Measurements from ENCODE around the gene MTMR3.

Gene MTMR3

GRCh38 chr22:30002861-30003486 lies 120.0 kb downstream of the MTMR3 start:
- no peak for DNase-seq (ENCODE audit: low spot score)

- no peak for DNase-seq (ENCODE audit: low spot score)
Observed at GRCh38 chr22:30004101-30004500, 121.1 kb downstream of the MTMR3 start.

GRCh38 chr22:30004694-30005093 lies 121.7 kb downstream of the MTMR3 start:
- no peak for DNase-seq (ENCODE audit: low spot score)

GRCh38 chr22:30005213-30005857 lies 122.4 kb downstream of the MTMR3 start:
- DNase-seq (ENCODE audit: low spot score), result peak; percentile 52

- no peak for DNase-seq (ENCODE audit: low spot score)
Observed at GRCh38 chr22:30007361-30007760, 124.4 kb downstream of the MTMR3 start.

- no peak for DNase-seq (ENCODE audit: low spot score)
Observed at GRCh38 chr22:30008401-30008800, 125.4 kb downstream of the MTMR3 start.

- DNase-seq (ENCODE audit: low spot score), result no peak
Observed at GRCh38 chr22:30009478-30009877, 126.5 kb downstream of the MTMR3 start.

GRCh38 chr22:30010789-30011405 lies 127.9 kb downstream of the MTMR3 start:
- no peak for DNase-seq (ENCODE audit: low spot score)

GRCh38 chr22:30013201-30013600 lies 130.2 kb downstream of the MTMR3 start:
- DNase-seq (ENCODE audit: low spot score), result no peak

GRCh38 chr22:30014244-30014643 lies 131.3 kb downstream of the MTMR3 start:
- peak; percentile 30 for DNase-seq (ENCODE audit: low spot score)

GRCh38 chr22:30015229-30015797 lies 132.3 kb downstream of the MTMR3 start:
- DNase-seq (ENCODE audit: low spot score), result no peak

- no peak for DNase-seq (ENCODE audit: low spot score)
Observed at GRCh38 chr22:30015846-30016245, 132.9 kb downstream of the MTMR3 start.

GRCh38 chr22:30016596-30016995 lies 133.6 kb downstream of the MTMR3 start:
- no peak for DNase-seq (ENCODE audit: low spot score)

GRCh38 chr22:30017375-30018223 lies 134.6 kb downstream of the MTMR3 start:
- no peak for DNase-seq (ENCODE audit: low spot score)

- DNase-seq (ENCODE audit: low spot score), result no peak
Observed at GRCh38 chr22:30020511-30020910, 137.5 kb downstream of the MTMR3 start.

GRCh38 chr22:30021338-30021737 lies 138.4 kb downstream of the MTMR3 start:
- DNase-seq (ENCODE audit: low spot score), result no peak

GRCh38 chr22:30021881-30022619 lies 139.1 kb downstream of the MTMR3 start:
- DNase-seq (ENCODE audit: low spot score), result no peak

- no peak for DNase-seq (ENCODE audit: low spot score)
Observed at GRCh38 chr22:30023099-30023660, 140.2 kb downstream of the MTMR3 start.

- DNase-seq (ENCODE audit: low spot score), result no peak
Observed at GRCh38 chr22:30024231-30024630, 141.3 kb downstream of the MTMR3 start.

GRCh38 chr22:30025221-30025620 lies 142.2 kb downstream of the MTMR3 start:
- peak; percentile 52 for DNase-seq (ENCODE audit: low spot score)

GRCh38 chr22:30026756-30027155 lies 143.8 kb downstream of the MTMR3 start:
- no peak for DNase-seq (ENCODE audit: low spot score)

Data from SW480 (cell line).